Panc1 (cell line): ENCODE measurements around the gene FHOD1. TPM values are rescaled to one million over a fixed set of nuclear protein-coding genes. Genes with fewer than 3 reads are reported as not detected.

Experiments used
- ATAC-seq: fragments of 200-7000 bp; cut with Tn5 transposase; 2 replicates; pipeline ENCODE4 v1.9.1; 2020; ENCODE audit warnings: mild to moderate bottlenecking, moderate library complexity
- BruUV-seq: library from RNA; stranded (reverse); fragments of 400-500 nt; replicated peaks from 2 replicates; lab custom pipeline; 2021; lab: Mats Ljungman, UMichigan
- CTCF ChIA-PET: fragments of 300-600 bp; sonication (Branson Sonifier 250); formaldehyde crosslinking; loops from one replicate; lab custom pipeline; 2022; ENCODE audit warnings: antibody characterized with exemption; lab: Charles Lee
- POLR2A ChIA-PET: fragments of 300-600 bp; sonication (Branson Sonifier 250); formaldehyde crosslinking; loops from one replicate; lab custom pipeline; 2022; ENCODE audit warnings: antibody characterized with exemption; lab: Charles Lee
- DNase-seq: peaks from one replicate; pipeline ENCODE4 v3.0.0-alpha.2; 2010; ENCODE audit warnings: low read depth, low spot score
- H3K27ac ChIP-seq: 2 replicates; pipeline ENCODE4 v1.5.1; 2011; ENCODE audit warnings: mild to moderate bottlenecking, low read length, inconsistent platforms
- H3K27me3 ChIP-seq: fragments of 200-500 bp; sonication (Bioruptor generic); 2 replicates; pipeline ENCODE4 v1.6.0; 2014; ENCODE audit warnings: low read length, inconsistent platforms; ENCODE audit not compliant: control insufficient read depth, insufficient read depth
- H3K36me3 ChIP-seq: fragments of 200-500 bp; sonication (Bioruptor generic); 2 replicates; pipeline ENCODE4 v1.5.1; 2014; ENCODE audit warnings: inconsistent platforms, mild to moderate bottlenecking, low read length, moderate library complexity; ENCODE audit not compliant: control insufficient read depth, insufficient read depth
- H3K4me1 ChIP-seq: 2 replicates; pipeline ENCODE4 v1.5.1; 2011; ENCODE audit warnings: inconsistent platforms, mild to moderate bottlenecking, low read length, moderate library complexity; ENCODE audit not compliant: control insufficient read depth, insufficient read depth
- H3K4me3 ChIP-seq, 2 experiments: 2 replicates each; pipeline ENCODE4 v1.5.1; 2011 to 2012; ENCODE audit warnings: low read depth in 2 of 2, low read length in 2 of 2, mild to moderate bottlenecking in 2 of 2, inconsistent platforms in 1 of 2, moderate library complexity in 1 of 2
- H3K9me3 ChIP-seq: fragments of 200-500 bp; sonication (Bioruptor generic); 2 replicates; pipeline ENCODE4 v1.5.1; 2014; ENCODE audit warnings: low read depth, mild to moderate bottlenecking, inconsistent platforms, low read length, moderate library complexity; ENCODE audit not compliant: control insufficient read depth, insufficient read depth
- POLR2AphosphoS5 ChIP-seq: IDR thresholded peaks from 2 replicates; pipeline ENCODE4 v1.6.1; 2012; ENCODE audit warnings: mild to moderate bottlenecking, low read depth, low read length, moderate library complexity
- SIN3A ChIP-seq: IDR thresholded peaks from 2 replicates; pipeline ENCODE4 v1.6.1; 2012; ENCODE audit warnings: low read depth, mild to moderate bottlenecking, low read length, moderate library complexity, borderline replicate concordance; ENCODE audit not compliant: insufficient read depth
- TCF7L2 ChIP-seq: IDR thresholded peaks from 2 replicates; pipeline ENCODE4 v1.6.1; 2011; ENCODE audit warnings: mild to moderate bottlenecking, low read depth, low read length, inconsistent platforms
- in situ Hi-C: cut with HindIII; loops from 2 replicates; pipeline ENCODE4 v1.10.0; 2016; ENCODE audit warnings: low sequenced_read_pairs, low pct_unique_long_range_greater_than_20kb
- intact Hi-C: fragments of 100-400 bp; cut with micrococcal nuclease; formaldehyde crosslinking; loops from one replicate; pipeline ENCODE4 v1.10.0; 2022; ENCODE audit not compliant: unreplicated experiment
- total RNA-seq: library from RNA; stranded (reverse); gene quantifications from one replicate; pipeline ENCODE4 v1.2.1, GENCODE V29; 2021; ENCODE audit not compliant: unreplicated experiment
- TF ChIP-seq, protein P1 (sequence below), 2 experiments: IDR thresholded peaks; 2 replicates each; pipeline ENCODE4 v1.6.1; 2011 to 2012; ENCODE audit warnings: low read depth in 2 of 2, control low read depth in 1 of 2, low read length in 1 of 2, mild to moderate bottlenecking in 1 of 2, moderate library complexity in 1 of 2; ENCODE audit not compliant: insufficient read depth in 1 of 2
- TF ChIP-seq, protein P2 (sequence below): fragments of 450-650 bp; IDR thresholded peaks from 2 replicates; pipeline ENCODE4 v1.5.1; 2017; ENCODE audit warnings: mild to moderate bottlenecking

FHOD1 gene
- total RNA-seq, 1 experiment from 2014 or later = 9.3 TPM

DNA sequence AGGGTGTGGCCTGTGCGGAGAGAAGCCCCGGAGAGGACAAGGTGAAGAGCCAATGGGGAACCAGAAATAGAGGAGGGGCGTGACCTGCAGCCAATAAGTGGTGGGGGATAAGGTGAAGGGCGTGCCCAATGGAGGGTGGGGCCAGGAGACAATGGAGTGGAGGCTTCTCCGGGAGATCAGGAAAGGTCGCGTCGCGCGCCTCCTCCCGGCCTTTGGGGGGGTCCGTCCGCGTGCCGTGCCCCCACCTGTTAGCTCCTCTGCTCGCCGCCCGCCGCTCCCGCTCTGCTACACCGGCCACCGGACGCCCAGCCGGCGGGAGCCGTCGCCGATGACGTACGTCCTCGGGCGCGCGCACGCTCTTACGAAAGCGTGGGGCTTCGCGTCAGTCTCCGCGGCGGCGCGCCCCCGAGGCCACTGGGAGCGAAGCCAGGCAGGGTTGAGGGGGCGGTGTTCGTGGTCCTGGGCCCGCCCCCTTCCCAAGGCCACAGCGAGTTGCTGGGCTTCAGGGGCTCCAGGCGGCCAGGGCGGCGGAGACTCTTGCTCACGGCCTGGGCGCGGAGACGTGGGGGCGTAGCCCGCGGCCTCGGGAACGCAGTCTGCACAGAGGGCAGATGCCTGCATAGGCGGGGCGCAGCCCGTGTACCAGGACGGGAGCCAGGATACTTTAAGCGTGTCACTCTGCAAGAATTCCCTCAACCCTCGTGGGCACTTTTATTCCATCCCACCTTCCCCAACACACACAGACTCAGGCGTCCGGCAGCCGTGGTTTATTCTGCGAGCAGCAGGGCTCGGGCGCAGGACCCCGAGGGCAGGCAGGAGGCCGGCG lies 63.4 kb downstream of the FHOD1 start, which contains the start of gene MATCAP1:
TSS of gene MATCAP1 (minus strand) at position 337 of the 826 bp plus-strand sequence. CDS start 3,353 bp downstream, outside the sequence.
- DNase-seq (peak; percentile 78), ATAC-seq (peak; percentile 93)
- TF ChIP-seq SIN3A (no peak), POLR2AphosphoS5 (peak; percentile 45; the same call in 1 of the 2 replicates)
- peaks cover 4% of the 10 kb centered on the region; the same call in 1 of the 2 replicates for H3K36me3 ChIP-seq
- peak within 1 kb of the TSS; percentile 77 for H3K27ac ChIP-seq
- intact Hi-C loops = loop anchor here (10.0 kb wide), 1 partner anchor 229 kb away; no protein-coding TSS in a partner anchor
- POLR2A ChIA-PET = no interaction called here
- no peaks in the 10 kb centered on the region for H3K27me3 ChIP-seq
- BruUV-seq = no TSS peak
- no peaks in the 10 kb centered on the region for H3K9me3 ChIP-seq
- H3K4me3 ChIP-seq = peak within 1 kb of the TSS; percentile 65 to 87
- CTCF ChIA-PET = no interaction called here
- in situ Hi-C loops = no loop called here
- H3K4me1 ChIP-seq = peaks cover 8% of the 10 kb centered on the region

DNA sequence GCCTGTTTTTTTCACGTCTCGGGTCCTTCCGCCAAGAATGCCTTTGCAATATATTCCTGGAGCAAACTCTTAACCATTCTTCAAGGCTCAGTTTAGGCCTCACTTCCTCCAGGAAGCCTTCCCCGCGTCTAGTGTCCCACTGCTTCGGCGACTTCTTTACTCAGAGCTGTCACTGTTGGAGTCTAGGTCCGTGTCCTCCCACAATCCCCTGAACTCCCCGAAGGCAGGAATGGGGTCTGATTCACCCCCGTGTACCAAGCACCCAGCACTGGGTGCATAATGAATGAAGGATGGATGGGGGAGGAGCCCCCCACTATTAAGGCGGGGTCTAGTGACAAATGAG lies 64.0 kb downstream of the FHOD1 start:
- Histone ChIP-seq H3K27ac (peak overlapping the region; percentile 77), H3K36me3 (peaks cover 4% of the 10 kb centered on the region; the same call in 1 of the 2 replicates), H3K4me1 (peaks cover 8% of the 10 kb centered on the region), H3K9me3 (no peaks in the 10 kb centered on the region), H3K27me3 (no peaks in the 10 kb centered on the region), H3K4me3 (peak overlapping the region; percentile 65 to 87)
- ChIA-PET CTCF (no interaction called here), POLR2A (no interaction called here)
- in situ Hi-C loops (no loop called here), intact Hi-C loops (loop anchor here (10.0 kb wide), 1 partner anchor 228 kb away; no protein-coding TSS in a partner anchor)
- DNase-seq (no peak), ATAC-seq (no peak)
- TF ChIP-seq, protein P1, sequence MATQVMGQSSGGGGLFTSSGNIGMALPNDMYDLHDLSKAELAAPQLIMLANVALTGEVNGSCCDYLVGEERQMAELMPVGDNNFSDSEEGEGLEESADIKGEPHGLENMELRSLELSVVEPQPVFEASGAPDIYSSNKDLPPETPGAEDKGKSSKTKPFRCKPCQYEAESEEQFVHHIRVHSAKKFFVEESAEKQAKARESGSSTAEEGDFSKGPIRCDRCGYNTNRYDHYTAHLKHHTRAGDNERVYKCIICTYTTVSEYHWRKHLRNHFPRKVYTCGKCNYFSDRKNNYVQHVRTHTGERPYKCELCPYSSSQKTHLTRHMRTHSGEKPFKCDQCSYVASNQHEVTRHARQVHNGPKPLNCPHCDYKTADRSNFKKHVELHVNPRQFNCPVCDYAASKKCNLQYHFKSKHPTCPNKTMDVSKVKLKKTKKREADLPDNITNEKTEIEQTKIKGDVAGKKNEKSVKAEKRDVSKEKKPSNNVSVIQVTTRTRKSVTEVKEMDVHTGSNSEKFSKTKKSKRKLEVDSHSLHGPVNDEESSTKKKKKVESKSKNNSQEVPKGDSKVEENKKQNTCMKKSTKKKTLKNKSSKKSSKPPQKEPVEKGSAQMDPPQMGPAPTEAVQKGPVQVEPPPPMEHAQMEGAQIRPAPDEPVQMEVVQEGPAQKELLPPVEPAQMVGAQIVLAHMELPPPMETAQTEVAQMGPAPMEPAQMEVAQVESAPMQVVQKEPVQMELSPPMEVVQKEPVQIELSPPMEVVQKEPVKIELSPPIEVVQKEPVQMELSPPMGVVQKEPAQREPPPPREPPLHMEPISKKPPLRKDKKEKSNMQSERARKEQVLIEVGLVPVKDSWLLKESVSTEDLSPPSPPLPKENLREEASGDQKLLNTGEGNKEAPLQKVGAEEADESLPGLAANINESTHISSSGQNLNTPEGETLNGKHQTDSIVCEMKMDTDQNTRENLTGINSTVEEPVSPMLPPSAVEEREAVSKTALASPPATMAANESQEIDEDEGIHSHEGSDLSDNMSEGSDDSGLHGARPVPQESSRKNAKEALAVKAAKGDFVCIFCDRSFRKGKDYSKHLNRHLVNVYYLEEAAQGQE (IDR thresholded peaks at IDR 0.05; ENCODE audit: insufficient read depth in 1 of 2, low read depth in 2 of 2, low read length in 1 of 2) = no peak
- TF ChIP-seq POLR2AphosphoS5 (no peak), TCF7L2 (no peak), SIN3A (no peak)
- TF ChIP-seq, protein P2, sequence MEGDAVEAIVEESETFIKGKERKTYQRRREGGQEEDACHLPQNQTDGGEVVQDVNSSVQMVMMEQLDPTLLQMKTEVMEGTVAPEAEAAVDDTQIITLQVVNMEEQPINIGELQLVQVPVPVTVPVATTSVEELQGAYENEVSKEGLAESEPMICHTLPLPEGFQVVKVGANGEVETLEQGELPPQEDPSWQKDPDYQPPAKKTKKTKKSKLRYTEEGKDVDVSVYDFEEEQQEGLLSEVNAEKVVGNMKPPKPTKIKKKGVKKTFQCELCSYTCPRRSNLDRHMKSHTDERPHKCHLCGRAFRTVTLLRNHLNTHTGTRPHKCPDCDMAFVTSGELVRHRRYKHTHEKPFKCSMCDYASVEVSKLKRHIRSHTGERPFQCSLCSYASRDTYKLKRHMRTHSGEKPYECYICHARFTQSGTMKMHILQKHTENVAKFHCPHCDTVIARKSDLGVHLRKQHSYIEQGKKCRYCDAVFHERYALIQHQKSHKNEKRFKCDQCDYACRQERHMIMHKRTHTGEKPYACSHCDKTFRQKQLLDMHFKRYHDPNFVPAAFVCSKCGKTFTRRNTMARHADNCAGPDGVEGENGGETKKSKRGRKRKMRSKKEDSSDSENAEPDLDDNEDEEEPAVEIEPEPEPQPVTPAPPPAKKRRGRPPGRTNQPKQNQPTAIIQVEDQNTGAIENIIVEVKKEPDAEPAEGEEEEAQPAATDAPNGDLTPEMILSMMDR = no peak
- BruUV-seq = no TSS peak
